ENCODE results near the gene TNS3.
"Not testable (repeated sequence)": the region's sequence is repeated elsewhere in the genome, so short reads cannot be mapped to it uniquely, and the experiment has no call there.

TNS3 gene

DNA sequence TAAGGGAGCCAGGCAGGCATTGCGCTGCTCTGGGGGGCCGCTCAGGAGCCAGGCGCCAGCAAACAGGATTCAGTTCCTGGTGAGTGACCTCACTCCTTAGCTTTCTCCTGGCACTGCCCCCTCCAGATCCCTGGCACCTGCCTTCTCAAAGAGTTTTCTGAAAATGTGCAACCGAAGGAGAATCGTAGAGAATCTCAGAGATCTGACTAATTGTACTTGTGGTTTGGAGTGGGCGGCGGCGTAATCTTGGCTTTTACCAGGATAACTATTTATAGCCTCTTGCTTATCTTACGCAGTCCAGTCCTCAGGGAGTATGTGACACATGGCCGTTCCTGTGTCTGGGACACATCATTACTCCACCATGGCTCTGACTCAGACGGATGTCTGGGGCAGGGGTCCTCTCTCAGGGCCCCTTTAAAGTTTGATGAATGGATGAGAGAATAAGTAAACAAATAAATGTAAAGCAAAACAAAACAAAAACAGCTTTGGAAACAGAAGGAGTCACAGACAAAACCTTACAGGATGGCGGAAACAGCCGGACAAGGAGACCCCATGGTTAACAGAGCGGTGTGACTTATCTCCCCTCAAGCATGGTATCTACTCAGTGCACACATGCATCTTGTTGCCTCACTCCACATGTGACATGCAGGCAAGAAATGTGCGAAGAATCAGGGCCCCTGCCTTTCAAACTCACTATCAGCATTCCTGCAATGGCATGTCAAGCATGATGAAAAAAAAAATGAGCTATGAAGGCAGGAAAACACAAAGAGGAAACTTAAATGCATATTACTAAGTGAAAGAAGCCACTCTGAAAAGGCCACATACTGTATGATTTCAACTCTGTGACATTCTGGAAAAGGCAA is 99.7 kb downstream of the TNS3 start:
- DNase-seq = peak; percentile 95

DNA sequence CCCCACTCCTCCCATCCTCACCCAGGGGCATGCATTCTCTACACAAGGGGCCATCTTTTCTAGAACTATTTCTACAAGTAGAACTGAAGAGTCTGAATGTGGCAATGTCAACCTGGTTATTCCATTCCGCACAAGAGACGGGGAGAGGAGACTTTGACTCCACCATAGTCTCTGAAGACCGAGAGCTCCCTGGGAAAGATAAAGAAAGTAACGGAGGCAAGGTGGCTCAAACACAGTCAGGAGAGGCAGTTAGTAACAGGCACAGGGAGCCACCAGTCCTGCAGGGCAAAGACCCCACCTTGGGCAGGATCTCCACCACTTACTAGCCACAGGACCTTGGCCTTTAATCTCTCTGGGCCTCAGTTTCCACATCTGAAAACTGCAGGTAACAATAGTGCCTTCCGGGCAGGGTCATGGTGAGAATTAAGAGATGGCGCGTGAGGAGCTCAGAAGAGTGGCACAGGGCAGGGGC is 100.3 kb downstream of the TNS3 start:
- no peak for DNase-seq

DNA sequence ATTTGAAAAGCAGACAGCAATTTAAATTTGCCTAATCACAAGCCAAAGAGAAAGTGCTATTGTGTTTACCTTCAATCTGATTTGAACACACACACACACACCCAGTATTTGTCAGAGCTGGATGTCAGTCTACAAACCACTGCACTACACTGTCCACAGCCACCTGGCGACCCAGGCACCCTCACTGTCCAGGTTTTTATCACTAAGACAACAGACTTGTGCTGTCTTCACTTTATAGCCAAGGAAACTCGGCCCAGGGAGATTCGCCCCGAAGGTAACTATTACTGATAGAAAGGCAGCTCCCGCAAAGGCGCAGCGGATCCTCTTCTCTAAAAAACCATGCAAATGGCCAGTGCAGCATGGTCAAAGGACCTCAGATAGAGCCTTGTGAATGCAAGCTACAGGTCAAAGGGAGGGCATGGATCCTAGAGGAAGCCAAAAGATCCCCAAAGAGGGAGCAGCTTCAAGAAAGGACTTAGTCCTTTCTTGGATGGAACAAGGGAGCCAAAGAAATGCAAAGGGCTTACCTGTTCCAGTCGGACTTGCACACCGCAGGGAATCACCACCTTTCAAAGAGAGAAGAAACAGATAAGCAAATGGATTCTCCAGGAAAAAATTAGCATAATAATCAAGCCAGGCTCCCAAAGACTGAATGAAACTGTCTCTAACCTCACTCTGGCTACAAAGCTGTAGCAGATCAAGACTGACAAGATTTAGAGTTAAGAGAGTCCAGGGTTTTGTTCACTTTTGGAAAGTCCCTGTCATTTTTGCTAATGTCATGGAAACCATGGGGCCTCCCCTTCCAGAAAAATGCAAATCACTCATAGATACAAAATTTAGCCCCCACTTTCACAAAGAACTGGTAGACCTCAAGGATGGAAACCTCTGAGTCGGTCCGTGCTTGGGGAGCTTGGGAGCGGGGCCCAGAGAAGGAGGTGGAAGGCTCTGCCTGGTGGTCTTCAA is 101.1 kb downstream of the TNS3 start:
- DNase-seq = no peak

DNA sequence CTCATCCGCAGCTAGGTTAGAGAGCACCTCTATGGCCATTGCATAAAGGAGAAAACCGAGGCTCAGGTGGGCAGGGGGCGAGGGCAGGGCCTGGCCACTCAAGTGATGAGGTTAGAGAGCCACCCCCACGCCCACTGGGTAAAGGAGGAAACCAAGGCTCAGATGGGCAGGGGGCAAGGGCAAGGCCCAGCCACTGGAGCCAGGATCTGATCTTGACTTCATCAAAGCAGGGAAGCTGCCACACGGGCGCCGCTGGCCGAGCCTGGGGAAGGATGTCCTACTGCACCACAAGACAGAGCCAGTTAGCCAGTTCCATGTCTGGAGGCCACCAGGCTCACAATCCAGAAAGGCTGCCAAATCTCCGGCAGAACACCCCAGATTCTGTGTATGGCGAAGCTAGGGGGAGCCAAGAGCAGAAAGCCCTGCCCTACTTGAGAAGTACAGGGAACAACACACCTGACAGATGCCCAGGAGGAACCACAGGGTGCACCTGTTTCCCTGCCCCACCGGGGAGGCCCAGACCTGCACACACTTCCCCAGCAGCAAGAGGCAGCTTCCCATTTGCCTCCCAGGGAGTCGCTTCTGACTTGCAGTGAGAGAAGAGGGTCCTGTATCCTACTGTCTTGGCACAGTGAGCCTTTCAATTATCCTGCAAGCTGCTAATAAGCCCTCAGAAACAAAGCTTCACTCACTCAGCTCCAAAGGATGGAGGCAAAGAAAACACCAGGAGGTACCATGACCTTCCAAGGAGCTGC is 101.9 kb downstream of the TNS3 start:
- DNase-seq = no peak

DNA sequence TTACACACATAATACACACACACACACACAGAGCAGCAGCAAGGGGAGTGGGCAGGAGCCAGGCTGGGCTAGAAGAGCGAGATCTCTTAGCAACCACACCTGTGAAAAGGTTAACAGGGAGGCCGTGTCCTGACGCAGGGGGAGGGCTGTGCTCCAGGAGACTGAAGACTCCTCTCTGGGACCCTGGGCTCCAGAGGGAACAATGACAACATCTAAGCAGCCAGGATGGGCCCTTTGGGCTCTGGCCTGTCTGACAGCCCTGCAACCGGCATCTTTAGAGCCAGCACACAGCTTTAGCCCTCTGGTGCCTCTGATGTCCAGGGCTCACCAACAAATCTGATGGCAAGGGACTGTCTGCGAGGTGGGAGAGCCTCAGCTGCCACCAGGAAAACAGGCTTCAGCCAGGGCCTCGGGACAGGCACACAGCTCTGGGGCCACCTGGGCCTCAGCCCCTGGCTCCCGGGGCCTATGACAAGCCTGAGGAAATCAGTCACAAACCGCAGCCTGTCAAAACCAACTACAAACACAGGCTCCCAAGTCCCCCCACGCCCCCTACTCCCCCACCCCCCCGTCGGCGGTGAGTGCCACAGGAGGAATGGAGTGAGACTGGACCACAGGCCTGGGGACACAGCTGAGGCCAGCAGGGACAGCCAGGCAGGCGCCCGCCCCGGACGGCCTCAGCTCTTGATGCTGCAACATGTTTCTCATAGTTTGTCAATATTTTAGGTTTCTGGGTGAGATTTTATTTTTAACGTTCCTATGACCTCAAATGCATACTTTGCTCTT is 102.8 kb downstream of the TNS3 start:
- DNase-seq = no peak

DNA sequence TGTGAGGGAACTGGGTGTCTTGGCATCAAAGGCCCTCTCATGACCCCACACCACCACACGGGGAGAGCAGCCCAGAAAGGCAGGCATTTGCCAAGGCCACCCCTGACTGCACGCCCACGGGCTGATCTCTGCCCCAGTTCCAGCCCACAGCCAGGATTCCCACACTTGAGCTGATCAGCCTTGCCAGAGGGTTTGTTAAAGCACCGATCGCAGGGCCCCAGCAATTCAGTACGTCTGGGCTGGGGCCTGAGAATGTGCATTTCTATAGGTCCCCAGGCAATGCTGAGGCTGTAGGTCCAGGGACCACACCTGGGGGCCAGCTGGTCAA is 103.9 kb downstream of the TNS3 start:
- DNase-seq = peak; percentile 4

DNA sequence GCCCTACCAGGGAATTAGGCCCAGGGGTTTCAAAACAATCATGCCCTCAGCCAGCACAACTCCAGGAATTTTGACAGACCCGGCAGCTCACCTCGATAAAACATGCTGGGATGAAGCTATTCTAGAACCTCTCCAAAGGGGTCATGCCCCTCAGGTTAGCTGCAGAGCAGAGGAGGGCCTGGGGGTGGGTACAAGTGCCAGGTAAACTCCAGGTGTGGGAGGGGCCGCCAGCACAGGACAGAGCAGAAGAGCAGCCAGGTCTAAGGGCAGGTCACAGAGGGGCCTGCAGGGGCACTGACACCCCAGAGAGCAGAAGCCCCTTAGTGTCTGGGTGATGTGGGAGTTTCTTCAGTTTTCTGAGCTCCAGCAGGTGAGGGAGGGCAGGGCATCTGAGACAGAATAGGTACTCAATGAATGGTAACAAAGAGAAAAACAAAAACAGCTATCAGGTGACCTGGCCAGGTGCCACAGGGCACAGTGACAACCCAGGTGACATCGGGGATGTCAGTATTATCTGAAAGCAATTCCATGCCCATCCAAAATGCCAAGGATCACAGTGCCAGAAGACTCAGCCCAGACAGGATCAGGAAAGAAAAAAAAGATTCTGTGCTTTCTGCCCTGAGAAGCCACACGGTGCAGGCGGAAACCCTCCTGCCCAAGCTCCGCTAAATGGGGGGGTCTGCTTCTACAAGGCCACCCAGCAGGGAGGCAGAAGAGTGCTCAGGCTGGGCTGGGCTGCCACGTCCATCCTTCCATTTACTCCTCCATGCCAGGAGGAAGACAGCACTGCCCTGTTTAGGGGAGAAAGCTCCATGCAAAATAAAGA is 104.5 kb downstream of the TNS3 start:
- no peak for DNase-seq

DNA sequence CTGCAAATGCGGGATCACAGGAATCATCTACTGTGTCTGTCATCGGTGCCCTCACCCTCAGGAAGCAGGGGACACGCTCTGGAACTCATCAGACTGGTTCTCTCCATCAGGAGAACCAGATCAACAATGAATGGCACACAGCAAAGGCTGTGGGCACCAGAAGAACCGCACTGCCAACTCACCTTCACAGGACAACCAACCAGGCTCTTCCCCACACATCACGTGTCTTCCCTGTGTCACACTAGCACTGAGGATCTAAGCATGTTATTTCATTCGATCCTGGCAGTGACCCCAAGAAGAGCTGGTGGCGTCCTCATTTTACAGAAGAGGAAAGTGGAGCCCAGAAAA is 106.1 kb downstream of the TNS3 start:
- no peak for DNase-seq

DNA sequence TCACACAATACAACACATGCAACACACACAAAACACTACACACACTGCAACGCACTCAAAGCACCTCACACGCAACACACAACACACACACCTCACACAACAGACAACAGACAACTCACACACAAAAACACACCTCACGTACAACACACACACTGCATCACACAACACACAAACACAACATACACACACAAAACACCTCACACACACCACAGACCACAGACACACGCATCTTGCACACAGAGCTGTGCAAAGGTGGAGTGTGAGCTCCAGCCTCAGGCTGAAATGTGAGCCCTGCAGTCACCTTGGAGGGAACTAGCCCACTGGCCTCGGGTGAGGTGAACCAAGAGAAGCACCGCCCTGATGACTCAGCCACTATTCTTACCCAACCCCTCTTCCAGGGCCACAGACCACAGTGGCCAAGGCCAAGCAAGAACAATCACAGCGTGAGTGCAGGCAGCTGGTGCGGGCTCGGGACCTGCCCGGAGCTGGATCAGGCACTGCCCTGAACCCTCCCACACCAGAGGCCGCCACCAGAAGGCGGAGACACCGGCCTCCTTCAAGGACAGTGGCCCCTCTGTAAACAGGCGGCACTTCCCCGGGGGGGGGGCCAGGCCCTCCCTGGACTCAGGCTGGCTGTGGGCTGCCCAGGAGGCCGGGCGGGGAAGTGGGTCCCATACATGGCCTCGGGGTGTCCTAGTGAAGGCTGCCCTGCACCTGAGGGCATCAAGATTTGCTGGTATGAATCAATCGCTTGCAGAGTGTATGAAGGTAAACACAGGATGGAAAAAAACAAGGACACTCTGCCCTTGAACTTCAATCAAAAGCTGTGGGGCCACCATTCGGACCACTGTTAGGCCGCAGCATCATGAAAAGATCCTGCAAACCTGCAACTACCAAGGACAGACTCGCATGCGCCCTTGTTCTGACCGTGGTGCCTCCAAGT is 106.7 kb downstream of the TNS3 start:
- peak; percentile 96 for DNase-seq

DNA sequence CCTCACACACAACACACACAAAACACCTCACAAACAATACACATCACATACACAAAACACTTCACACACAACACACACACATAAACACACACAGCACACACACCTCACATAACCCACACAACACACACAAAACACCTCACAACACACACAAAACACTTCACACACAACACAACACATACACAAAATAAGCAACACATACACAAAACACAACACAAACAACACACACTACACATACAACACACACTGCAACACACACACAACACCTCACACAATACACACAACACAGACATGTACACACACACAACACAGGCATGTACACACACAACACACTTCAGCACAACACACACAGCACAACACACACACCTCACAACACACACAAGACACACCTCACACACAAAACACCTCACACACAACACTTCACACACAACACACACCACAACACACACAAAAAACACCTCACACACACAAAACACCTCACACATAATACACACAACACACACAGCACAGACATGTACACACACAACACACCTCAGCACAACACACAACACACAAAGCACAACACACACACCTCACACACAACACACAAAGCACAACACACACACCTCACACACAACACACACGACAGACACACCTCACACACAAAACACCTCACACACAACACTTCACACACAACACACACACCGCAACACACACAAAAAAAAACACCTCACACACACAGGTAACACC is 107.5 kb downstream of the TNS3 start:
- no peak for DNase-seq

DNA sequence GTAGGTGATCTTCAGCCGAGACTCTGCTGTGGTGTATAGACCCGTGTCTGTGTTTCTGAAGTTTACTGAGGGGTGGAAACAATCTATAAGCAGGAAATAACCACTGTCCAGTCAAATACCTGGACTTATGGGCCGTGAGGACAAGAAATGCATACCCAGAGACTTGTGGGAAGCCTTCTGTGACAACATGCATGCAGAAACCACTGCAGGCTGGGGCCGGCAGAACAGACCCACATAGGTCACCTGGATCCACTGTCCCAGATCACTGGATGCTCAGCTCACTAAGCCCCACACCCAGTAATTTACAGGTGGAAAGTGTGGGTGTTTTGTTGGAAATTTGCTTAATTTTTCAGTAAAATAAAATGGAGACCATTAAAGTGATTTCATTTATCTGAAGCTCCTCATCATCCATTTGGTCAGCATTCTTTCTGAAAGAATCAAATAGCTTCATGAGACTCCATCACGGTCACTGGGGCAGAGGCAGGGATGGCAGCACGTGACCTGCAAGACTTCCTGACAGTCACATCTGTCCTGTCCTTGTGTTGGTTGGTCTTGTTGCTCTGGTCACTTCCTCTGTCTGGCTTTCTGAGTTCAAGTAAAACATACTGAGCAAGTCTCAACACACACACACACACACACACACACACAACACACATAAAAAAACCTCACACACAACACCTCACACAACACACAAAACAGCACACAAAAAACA is 108.3 kb downstream of the TNS3 start:
- no peak for DNase-seq

DNA sequence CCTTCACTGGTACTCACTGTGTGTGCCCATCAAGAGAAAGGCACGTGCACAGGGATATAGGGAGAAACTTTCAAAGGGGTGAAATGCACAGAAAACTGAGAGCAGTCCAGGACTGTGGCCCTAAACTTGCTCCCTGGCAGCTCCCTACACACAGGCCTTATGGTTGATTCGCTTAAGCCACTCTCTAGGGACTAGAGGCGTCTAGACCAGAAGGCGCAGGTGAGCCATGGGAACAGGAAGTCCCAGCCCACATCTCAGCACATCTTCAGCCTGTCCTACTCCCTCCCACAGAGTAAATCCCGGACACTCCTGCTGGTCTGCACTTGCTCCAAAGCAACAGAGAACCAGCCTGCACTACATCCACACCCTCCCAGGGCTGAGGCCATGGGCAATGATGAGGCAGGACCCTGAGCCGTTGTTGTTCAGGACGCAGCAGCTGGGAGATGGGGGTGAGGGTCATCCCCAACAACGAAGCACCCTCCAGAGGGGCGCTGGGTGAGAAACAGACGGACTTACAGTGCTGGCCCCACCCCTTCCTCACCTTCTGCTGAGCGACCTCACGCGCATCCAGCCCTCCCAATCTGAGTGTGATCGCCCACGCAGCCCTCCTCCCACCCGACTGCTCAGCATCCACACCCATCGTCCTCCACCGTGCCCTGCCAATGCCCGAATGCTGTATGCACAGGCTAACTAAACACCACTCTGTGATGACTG is 109.3 kb downstream of the TNS3 start:
- no peak for DNase-seq

DNA sequence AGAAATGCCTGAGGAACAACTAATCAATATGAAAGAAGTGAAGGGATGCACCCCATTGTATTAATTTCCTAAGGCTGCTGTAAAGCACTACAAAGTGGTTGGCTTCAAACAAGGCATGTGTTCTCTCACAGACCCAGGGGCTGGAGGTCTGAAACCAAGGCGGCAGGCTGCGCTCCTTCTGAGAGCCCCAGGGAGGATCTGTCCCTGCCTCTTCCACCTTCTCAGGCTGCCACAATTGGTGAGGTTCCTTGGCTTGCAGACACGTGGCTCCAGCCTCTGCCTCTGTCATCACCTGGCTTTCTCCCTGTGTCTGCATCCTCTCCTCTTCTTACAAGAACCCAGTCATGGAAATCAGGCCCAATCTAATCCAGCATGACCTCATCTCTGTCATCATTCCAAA is 110.1 kb downstream of the TNS3 start:
- no peak for DNase-seq

DNA sequence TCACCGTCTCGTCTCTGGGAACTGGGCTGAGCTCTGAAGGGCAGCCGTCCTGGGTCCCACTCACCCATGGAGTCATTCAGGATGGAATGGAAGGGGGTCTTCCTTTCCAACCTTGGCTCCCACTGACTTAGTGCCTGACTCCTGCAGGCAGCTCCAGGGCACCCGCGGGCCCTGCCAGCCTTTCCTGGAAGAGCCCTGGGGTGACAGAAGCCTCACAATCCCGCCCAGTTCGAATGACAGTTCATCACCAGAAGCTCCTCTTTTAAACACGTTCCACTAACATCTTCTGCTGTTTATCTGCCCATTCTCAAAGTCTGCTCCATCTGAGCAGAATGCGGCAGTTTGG is 110.6 kb downstream of the TNS3 start:
- DNase-seq = no peak

DNA sequence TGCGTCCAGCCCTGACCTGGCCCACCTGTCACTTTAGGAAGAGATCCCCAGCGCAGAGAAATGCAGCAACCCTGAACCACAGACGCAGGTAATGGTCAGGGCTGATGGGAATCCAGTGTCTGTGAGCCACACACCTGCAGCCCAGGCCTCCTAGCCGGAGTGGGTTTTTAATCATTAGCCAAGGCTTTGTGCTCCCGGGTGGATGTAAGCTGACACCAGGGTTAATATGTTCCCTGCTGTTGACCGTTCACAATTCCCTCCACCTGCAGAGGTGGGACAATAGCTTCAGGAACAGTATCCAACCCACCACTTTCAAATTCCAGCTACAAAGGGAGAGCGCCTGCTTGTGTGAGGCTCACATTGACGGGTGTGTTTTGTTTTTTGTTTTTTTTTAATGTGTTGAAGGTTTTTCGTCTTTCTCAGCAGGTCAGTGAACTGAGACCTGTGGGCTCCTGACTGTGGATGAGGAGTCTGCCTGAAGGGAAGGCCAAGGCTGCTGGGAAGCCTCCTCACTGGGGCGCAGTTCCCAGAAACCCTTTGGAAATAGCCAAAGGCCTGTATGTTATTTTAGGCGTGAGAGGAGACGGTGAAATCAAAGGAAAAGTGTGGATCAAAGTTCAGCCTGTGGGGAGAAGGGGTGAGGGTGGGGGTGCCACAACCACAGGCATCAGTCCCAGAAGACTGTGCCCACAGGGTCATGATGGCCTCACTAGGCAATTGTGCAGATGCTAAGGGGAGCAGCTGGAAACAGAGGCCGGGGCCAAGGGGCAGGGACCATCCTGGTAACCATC is 111.1 kb downstream of the TNS3 start:
- peak; percentile 94 for DNase-seq

DNA sequence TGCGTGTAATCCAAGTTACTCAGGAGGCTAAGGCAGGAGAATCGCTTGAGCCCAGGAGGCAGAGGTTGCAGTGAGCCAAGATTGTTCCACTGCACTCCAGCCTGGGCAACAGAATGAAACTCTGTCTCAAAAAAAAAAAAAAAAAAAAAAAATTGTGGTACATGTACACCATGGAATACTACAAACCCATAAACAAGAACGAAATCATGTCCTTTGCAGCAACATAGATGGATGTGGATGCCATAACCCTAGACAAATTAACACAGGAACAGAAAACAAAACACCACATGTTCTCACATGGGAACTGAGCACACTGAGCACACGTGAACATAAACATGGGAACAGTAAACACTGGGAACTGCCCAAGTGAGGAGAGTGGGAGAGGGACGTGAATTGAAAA is 112.1 kb downstream of the TNS3 start:
- not testable (repeated sequence) for DNase-seq

DNA sequence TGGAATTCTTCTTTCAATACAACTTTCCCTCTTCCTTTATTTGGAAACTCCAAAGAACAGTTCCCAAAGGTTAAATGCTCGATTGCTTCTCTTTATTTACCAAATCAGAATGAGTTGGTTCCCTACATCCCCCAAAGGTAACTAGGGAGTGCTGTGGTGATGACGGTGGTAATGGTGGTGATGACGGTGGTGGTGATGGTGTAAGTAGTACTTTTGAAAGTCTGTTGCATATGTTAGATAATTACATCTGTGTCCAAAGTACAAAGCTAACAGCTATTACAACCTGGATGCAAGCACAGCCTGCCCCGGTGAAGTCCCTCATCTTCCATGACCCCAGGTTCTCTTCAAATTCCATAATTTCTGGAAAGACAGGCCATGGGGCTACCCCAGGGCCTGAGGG is 115.1 kb downstream of the TNS3 start:
- DNase-seq = no peak

DNA sequence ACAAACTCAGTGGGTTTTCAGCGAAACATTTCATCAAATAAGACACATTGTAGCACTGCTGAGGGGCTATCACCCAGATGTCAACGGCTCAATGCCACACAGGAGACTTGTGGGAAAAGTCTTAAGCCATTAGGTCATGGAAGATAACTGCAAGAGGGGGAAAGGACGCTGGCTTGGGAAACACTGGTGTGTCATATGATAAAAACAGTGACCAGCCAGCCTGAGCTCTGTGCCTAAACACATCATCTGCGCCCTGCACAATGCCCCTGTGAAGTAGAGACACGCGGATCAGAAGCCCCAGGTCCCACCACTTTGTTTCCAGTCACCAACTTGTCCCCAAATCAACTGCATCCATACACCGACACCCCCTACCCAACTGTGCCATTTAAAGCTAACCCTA is 116.7 kb downstream of the TNS3 start:
- DNase-seq = no peak
